OCI-LY1 (cell line): ENCODE data around the gene SQOR.

Source experiments
- H2AFZ ChIP-seq: fragments of 200-600 bp; sonication (generic), shearing (Covaris generic); 2 replicates; pipeline ENCODE4 v1.6.0; 2014; ENCODE audit warnings: antibody characterized with exemption, mild to moderate bottlenecking, low read length
- H3F3A ChIP-seq: fragments of 200-600 bp; sonication (generic), shearing (Covaris generic); 2 replicates; pipeline ENCODE4 v1.6.0; 2014; ENCODE audit warnings: mild to moderate bottlenecking, antibody characterized with exemption, low read length, moderate library complexity; ENCODE audit not compliant: insufficient read depth
- H3K27ac ChIP-seq: fragments of 200-600 bp; sonication (generic); 2 replicates; pipeline ENCODE4 v1.5.1; 2014; ENCODE audit warnings: low read length, mixed run types, mild to moderate bottlenecking, low read depth; ENCODE audit not compliant: poor library complexity, severe bottlenecking
- H3K27me3 ChIP-seq: fragments of 200-600 bp; sonication (generic); 2 replicates; pipeline ENCODE4 v1.6.0; 2014; ENCODE audit warnings: antibody characterized with exemption, mild to moderate bottlenecking, low read length, moderate library complexity; ENCODE audit not compliant: insufficient read depth
- H3K36me3 ChIP-seq: fragments of 200-600 bp; sonication (generic); 2 replicates; pipeline ENCODE4 v1.6.1; 2014; ENCODE audit warnings: mild to moderate bottlenecking, antibody characterized with exemption, low read length, moderate library complexity, mixed read lengths; ENCODE audit not compliant: insufficient read depth
- H3K4me1 ChIP-seq: fragments of 200-600 bp; sonication (generic); 2 replicates; pipeline ENCODE4 v1.5.1; 2014; ENCODE audit warnings: mild to moderate bottlenecking, low read length, moderate library complexity; ENCODE audit not compliant: insufficient read depth, severe bottlenecking
- H3K4me2 ChIP-seq: fragments of 200-600 bp; sonication (generic), shearing (Covaris generic); 2 replicates; pipeline ENCODE4 v1.6.1; 2014; ENCODE audit warnings: low read length
- H3K4me3 ChIP-seq: fragments of 200-600 bp; sonication (generic); 2 replicates; pipeline ENCODE4 v1.5.1; 2014; ENCODE audit warnings: low read length, low read depth, mild to moderate bottlenecking, mixed read lengths; ENCODE audit not compliant: poor library complexity, severe bottlenecking
- H3K79me2 ChIP-seq: fragments of 200-600 bp; shearing (Covaris generic); 2 replicates; pipeline ENCODE4 v1.6.1; 2016; ENCODE audit warnings: mixed run types, low read length, mixed read lengths; ENCODE audit not compliant: insufficient read depth
- H3K9ac ChIP-seq: fragments of 200-600 bp; sonication (generic), shearing (Covaris generic); 2 replicates; pipeline ENCODE4 v1.6.1; 2014; ENCODE audit warnings: mild to moderate bottlenecking, low read length, mixed read lengths
- H3K9me2 ChIP-seq: fragments of 200-600 bp; sonication (generic), shearing (Covaris generic); 2 replicates; pipeline ENCODE4 v1.6.1; 2014; ENCODE audit warnings: low read depth, mild to moderate bottlenecking, low read length, mixed read lengths
- H3K9me3 ChIP-seq: fragments of 200-600 bp; shearing (Covaris generic); 2 replicates; pipeline ENCODE4 v1.6.1; 2014; ENCODE audit warnings: low read length, mixed read lengths
- H4K20me1 ChIP-seq: fragments of 200-600 bp; sonication (generic), shearing (Covaris generic); 2 replicates; pipeline ENCODE4 v1.6.0; 2016; ENCODE audit warnings: mild to moderate bottlenecking, low read length; ENCODE audit not compliant: insufficient read depth
- CTCF ChIP-seq: fragments of 200-600 bp; sonication (generic), shearing (Covaris generic); IDR thresholded peaks from 2 replicates; pipeline ENCODE4 v1.5.1; 2017; ENCODE audit warnings: mild to moderate bottlenecking, antibody characterized with exemption, low read length, moderate library complexity, mixed read lengths
- EZH2 ChIP-seq: fragments of 200-600 bp; sonication (generic), shearing (Covaris generic); IDR thresholded peaks from 2 replicates; pipeline ENCODE4 v1.8.0; 2017; ENCODE audit warnings: borderline replicate concordance, mixed run types, mild to moderate bottlenecking, antibody characterized with exemption, low read length, moderate library complexity, mixed read lengths

Gene SQOR

DNA sequence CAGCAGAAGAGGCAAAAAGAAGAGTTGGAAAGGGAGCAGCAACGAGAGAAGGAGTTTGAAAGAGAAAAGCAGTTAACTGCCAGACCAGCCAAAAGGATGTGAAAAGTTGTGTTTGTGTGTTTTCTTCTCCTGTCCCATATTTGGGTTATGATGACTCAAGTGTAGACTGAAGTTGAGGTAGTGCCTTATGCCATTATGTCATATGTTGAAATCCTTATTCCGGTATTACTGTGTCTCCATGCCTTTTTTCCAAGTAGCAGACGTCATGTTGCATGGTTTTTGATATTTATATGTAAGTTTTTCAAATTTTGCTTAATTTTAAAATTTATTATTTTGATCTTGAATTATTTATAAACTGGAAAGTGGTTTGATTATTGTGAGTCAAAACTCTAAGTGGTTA lies 28.4 kb upstream of the SQOR start:
- Histone ChIP-seq H3K4me3 (no peak overlapping the region), H2AFZ (no peak overlapping the region), H3K9ac (no peak overlapping the region), H4K20me1 (no peaks in the 10 kb centered on the region), H3K79me2 (no peaks in the 10 kb centered on the region), H3K27me3 (no peaks in the 10 kb centered on the region), H3K4me2 (no peak overlapping the region), H3K9me3 (no peaks in the 10 kb centered on the region), H3K4me1 (peaks cover 23% of the 10 kb centered on the region), H3F3A (no peaks in the 10 kb centered on the region), H3K9me2 (no peaks in the 10 kb centered on the region), H3K36me3 (peaks cover 15% of the 10 kb centered on the region), H3K27ac (no peak overlapping the region)
- TF ChIP-seq EZH2 (no peak), CTCF (no peak)

DNA sequence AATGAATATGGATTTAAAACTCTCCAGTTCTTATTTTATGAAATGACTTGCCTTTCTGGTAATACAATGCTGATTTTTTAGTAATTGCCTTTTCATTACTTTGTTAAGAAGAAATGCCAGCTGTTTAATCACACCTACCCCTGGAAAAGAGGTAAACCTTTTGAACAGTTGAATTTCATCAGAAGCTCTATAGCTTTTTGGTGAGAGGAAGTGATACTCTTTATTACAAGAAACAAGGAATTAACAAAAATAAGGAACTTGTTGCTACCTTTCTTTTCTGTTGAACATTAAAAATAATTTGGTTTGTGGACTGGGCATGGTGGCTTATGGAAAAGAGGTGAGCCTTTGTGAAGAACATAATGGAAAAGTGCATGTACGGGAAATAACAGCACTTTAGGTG lies 28.0 kb upstream of the SQOR start:
- Histone ChIP-seq H3K9ac (no peak overlapping the region), H3K27ac (no peak overlapping the region), H2AFZ (no peak overlapping the region), H3K79me2 (no peaks in the 10 kb centered on the region), H3K27me3 (no peaks in the 10 kb centered on the region), H3K4me3 (no peak overlapping the region), H3K9me3 (no peaks in the 10 kb centered on the region), H3K4me2 (no peak overlapping the region), H3K36me3 (peaks cover 15% of the 10 kb centered on the region), H3F3A (no peaks in the 10 kb centered on the region), H3K9me2 (no peaks in the 10 kb centered on the region), H3K4me1 (peaks cover 23% of the 10 kb centered on the region), H4K20me1 (no peaks in the 10 kb centered on the region)
- no peak for TF ChIP-seq CTCF
- no peak for TF ChIP-seq EZH2

DNA sequence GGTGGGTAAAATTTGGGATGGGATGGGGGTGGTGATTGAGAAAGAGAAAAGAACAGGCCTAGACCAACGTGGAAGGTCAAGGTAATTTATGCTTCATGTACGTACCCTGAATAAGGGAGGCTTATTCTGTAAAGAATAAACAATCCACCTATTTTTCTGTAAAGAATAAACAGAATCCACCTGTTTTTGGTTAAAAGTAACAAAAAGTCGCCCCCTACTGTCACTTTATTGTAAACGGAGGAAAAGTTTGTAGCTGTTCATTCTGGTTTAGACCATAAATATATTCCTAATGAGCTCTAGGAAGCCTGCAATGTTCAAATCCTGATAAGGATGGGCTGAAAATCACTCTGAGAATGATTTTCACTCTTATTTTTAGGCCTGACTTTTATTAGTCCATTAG lies 23.5 kb upstream of the SQOR start:
- H4K20me1 ChIP-seq = no peaks in the 10 kb centered on the region
- TF ChIP-seq CTCF (peak; percentile 61), EZH2 (no peak)
- H3K4me1 ChIP-seq = peaks cover 10% of the 10 kb centered on the region
- no peak overlapping the region for H3K4me2 ChIP-seq
- H3K27ac ChIP-seq = no peak overlapping the region
- no peaks in the 10 kb centered on the region for H3K9me3 ChIP-seq
- no peaks in the 10 kb centered on the region for H3K79me2 ChIP-seq
- H2AFZ ChIP-seq = no peak overlapping the region
- H3F3A ChIP-seq = no peaks in the 10 kb centered on the region
- no peaks in the 10 kb centered on the region for H3K27me3 ChIP-seq
- H3K9me2 ChIP-seq = no peaks in the 10 kb centered on the region
- H3K9ac ChIP-seq = no peak overlapping the region
- peaks cover 7% of the 10 kb centered on the region; the same call in 1 of the 2 replicates for H3K36me3 ChIP-seq
- no peak overlapping the region for H3K4me3 ChIP-seq
